ENCODE data around the gene NCAPH2.

The NCAPH2 gene

DNA sequence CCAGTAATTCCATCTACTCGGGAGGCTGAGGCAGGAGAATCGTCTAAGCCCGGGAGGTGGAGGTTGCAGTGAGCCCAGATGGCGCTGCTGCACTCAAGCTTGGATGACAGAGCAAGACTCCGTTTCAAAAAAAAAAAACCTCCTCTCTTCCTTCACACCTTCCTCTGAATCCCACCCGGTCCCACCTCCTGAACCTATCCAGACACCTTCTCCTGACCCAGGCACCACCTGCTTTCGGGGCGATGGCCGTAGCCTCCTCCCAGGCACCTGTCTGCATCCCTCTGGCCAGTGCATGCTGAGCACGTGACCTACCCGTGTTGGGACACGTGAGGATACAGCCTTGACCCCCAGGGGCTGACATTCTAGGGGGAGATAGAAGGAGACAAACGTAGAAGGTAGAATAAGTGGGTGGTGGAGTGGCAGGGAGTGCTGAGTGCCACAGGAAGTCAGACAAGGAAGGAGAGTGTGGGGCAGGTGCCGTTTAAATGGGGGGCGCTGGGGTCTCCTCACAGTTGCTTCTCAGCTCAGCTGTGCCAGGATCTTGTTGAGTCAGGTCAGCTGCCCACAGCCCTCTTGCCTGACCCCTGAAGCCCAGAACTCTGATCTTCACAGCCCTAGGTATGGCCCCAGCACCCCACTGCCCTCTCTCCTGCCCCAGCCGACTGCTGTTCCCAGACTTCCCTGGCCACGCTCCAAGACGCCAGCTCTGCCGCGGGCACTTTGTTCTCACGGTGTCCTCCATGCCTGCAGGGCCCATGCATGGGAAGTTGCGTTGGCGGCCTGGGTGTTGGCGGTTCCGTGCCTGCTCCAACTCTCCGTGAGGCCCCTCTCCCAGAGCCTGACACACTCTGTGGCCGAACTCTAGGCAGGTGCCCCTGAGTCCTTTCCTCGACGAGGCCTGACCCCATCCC lies 22.5 kb upstream of the NCAPH2 start:
- no peak overlapping the region for H3K4me3 ChIP-seq (ENCODE audit: low read depth, low read length)
- DNase-seq (ENCODE audit: low read depth) = no peak

GRCh38 chr22:50486561-50487289 lies 21.3 kb upstream of the NCAPH2 start, which contains the start of gene MIOX:
MIOX (plus strand) TSS chr22:50486859; CDS start chr22:50486898, 39 bp downstream.
- H3K4me3 ChIP-seq (ENCODE audit: low read depth, low read length) = no peak within 1 kb of the TSS
- no peak for DNase-seq (ENCODE audit: low read depth)
- no peak for TF ChIP-seq CTCF (IDR thresholded peaks at IDR 0.05; ENCODE audit: insufficient read depth, low read depth, low read length, missing control alignments)

More for the DNA sequence above, 22.5 kb upstream of the NCAPH2 start:
- no peak for TF ChIP-seq CTCF (IDR thresholded peaks at IDR 0.05; ENCODE audit: insufficient read depth, low read depth, low read length, missing control alignments)

GRCh38 chr22:50487290-50488005 lies 20.6 kb upstream of the NCAPH2 start:
- no peak overlapping the region for H3K4me3 ChIP-seq (ENCODE audit: low read depth, low read length)
- DNase-seq (ENCODE audit: low read depth) = no peak
- no peak for TF ChIP-seq CTCF (IDR thresholded peaks at IDR 0.05; ENCODE audit: insufficient read depth, low read depth, low read length, missing control alignments)

DNA sequence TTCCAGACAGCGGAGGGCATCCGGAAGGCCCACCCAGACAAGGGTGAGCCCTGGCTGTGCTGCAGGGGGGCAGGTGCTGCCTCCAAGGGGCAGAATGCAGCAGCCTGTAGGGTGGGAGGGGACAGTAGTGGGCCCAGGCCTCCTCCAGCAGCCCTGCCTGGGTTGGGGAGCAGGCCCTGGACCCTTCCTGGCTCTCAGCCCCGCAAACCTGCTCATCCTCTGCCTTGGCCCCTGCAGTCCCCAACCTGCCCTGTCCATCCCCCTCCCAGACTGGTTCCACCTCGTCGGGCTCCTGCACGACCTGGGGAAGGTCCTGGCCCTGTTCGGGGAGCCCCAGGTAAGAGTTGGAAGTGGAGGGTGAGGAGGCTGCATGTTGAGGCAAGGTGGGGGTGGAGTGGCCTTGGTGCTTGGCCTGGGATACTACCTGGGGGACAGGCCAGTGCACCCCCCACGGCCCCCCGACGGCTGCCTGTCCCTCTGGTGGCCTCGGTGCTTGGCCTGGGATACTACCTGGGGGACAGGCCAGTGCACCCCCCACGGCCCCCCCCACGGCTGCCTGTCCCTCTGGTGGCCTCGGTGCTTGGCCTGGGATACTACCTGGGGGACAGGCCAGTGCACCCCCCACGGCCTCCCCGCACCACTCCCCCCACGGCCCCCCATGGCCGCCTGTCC lies 19.9 kb upstream of the NCAPH2 start:
- no peak for DNase-seq (ENCODE audit: low read depth)
- H3K4me3 ChIP-seq (ENCODE audit: low read depth, low read length) = no peak overlapping the region
- no peak for TF ChIP-seq CTCF (IDR thresholded peaks at IDR 0.05; ENCODE audit: insufficient read depth, low read depth, low read length, missing control alignments)

DNA sequence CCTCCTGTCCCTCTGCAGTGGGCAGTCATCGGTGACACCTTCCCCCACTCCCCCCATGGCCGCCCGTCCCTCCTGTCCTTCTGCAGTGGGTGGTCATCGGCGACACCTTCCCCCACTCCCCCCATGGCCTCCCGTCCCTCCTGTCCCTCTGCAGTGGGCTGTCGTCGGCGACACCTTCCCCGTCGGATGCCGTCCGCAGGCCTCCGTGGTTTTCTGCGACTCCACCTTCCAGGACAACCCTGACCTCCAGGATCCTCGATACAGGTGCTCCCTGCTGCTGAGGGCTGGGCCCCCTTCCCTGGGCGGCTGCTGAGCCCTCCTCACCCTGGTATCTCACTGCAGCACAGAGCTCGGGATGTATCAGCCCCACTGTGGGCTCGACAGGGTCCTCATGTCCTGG lies 19.1 kb upstream of the NCAPH2 start:
- no peak overlapping the region for H3K4me3 ChIP-seq (ENCODE audit: low read depth, low read length)
- DNase-seq (ENCODE audit: low read depth) = no peak
- TF ChIP-seq CTCF (IDR thresholded peaks at IDR 0.05; ENCODE audit: insufficient read depth, low read depth, low read length, missing control alignments) = no peak

All from GM12865 (cell line).